Transverse colon (tissue), 4 donors: ENCODE results near the gene FLCN. TPM values are rescaled to one million over a fixed set of nuclear protein-coding genes. Genes with fewer than 3 reads are reported as not detected.

ENCODE experiments used
- DNase-seq: peaks from one replicate; pipeline ENCODE4 v3.0.0-alpha.2; 2019
- H3K27ac ChIP-seq, 4 donors: fragments of 200-600 bp; sonication (generic); 2 replicates each; pipeline ENCODE4 v1.5.1; 2016 to 2018; ENCODE audit warnings: inconsistent platforms in 4 of 4
- H3K27me3 ChIP-seq: fragments of 200-600 bp; sonication (generic); 2 replicates; pipeline ENCODE4 v1.5.1; 2017; ENCODE audit warnings: inconsistent platforms
- H3K36me3 ChIP-seq, 4 donors: fragments of 200-600 bp; sonication (generic); 2 replicates each; pipeline ENCODE4 v1.5.1; 2017 to 2019; ENCODE audit warnings: inconsistent platforms in 4 of 4
- H3K4me1 ChIP-seq, 4 donors: fragments of 200-600 bp; sonication (generic); 2 replicates each; pipeline ENCODE4 v1.5.1; 2017 to 2020; ENCODE audit warnings: inconsistent platforms in 4 of 4
- H3K4me3 ChIP-seq, 4 donors: fragments of 200-600 bp; sonication (generic); 1 replicate in 1 of 4; 2 replicates in 3 of 4; pipeline versions ENCODE4 v1.5.1 to v1.6.1; 2017 to 2019; ENCODE audit warnings: inconsistent platforms in 4 of 4
- H3K9me3 ChIP-seq, 2 donors: fragments of 200-600 bp; sonication (generic); 2 replicates each; pipeline ENCODE4 v1.5.1; 2017 to 2019; ENCODE audit warnings: inconsistent platforms in 2 of 2
- EP300 ChIP-seq: sonication (generic); formaldehyde crosslinking; IDR thresholded peaks from one replicate; pipeline ENCODE4 v1.6.1; 2017; ENCODE audit warnings: antibody characterized with exemption, low read depth
- POLR2A ChIP-seq: fragments of 450-650 bp; IDR thresholded peaks from one replicate; pipeline ENCODE4 v1.6.1; 2016; ENCODE audit warnings: antibody characterized with exemption, mild to moderate bottlenecking, moderate library complexity
- POLR2AphosphoS5 ChIP-seq, 3 donors: sonication (generic); formaldehyde crosslinking; IDR thresholded peaks; one replicate each; pipeline ENCODE4 v1.6.1; 2016; ENCODE audit warnings: antibody characterized with exemption in 3 of 3
- WGBS, 2 donors: methylation state at CpG; one replicate each; pipeline ENCODE4 v1.1.5; 2018; ENCODE audit warnings: low coverage in 1 of 2; 5-methylcytosine and 5-hydroxymethylcytosine counted together
- in situ Hi-C, 4 donors: fragments of 200-750 bp; cut with MboI; loops; one replicate each; pipeline versions ENCODE4 v1.15.0 to v1.15.1; 2017; ENCODE audit warnings: low sequenced_read_pairs in 3 of 4, low pct_ligation_motif_present in 1 of 4, low pct_unique_long_range_greater_than_20kb in 1 of 4
- intact Hi-C: fragments of 100-400 bp; cut with DNase I; formaldehyde crosslinking; loops from one replicate; pipeline ENCODE4 v1.15.1; 2023; ENCODE audit warnings: low total_unique reads
- total RNA-seq, 4 donors: library from RNA; depleted of rRNA; stranded (reverse); fragments of >200 nt; gene quantifications; one replicate each; pipeline ENCODE4 v1.1.0, GENCODE V29; 2016
- TF ChIP-seq, protein P1 (sequence below), 5 experiments: fragments of 200-600 bp in 3 of 5; fragments of 450-650 bp in 2 of 5; sonication (generic) in 3 of 5; IDR thresholded peaks; 1 replicate in 2 of 5; 2 replicates in 3 of 5; pipeline ENCODE4 v1.5.1; 2016 to 2017; ENCODE audit warnings: antibody characterized with exemption in 5 of 5, inconsistent platforms in 3 of 5, mild to moderate bottlenecking in 2 of 5, moderate library complexity in 1 of 5

FLCN gene
- total RNA-seq, 4 donors from 2014 or later: 43.0 to 560 (median 81.1) TPM

DNA sequence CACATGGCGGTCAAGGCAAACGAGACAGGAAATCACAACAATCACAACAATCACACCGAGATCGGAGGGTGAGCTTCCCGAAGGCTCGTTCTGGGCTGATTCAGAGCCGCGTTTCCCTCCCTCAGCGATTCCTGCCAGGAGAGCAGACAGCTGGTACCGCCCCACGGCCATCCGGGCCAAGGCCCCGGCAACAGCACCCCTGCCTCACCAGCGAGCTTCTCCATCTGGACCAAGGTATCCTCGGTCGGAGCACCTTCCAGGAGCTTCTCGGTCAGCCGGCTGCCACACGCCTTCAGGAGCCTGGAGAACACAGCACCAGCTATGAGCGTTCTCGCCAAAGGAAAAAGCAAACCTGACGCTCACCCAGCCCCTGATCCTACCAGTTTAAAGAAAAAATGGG, 15.6 kb downstream of the FLCN start:
- no peaks in the 10 kb centered on the region for H3K9me3 ChIP-seq
- DNase-seq: no peak
- H3K27me3 ChIP-seq: no peaks in the 10 kb centered on the region
- in situ Hi-C loops: no loop called here
- no peak overlapping the region for H3K4me3 ChIP-seq
- H3K4me1 ChIP-seq: no peaks in the 10 kb centered on the region
- H3K36me3 ChIP-seq: peaks cover 0 to 92% (median 37%) of the 10 kb centered on the region in 4 donors
- H3K27ac ChIP-seq: no peak overlapping the region
- intact Hi-C loops: no loop called here
- 97% methylated on average over 22 of the region's 22 CpGs; no CpG with 5 or more reads in 1 of the 2 donors for WGBS, 2 donors
- TF ChIP-seq, protein P1, sequence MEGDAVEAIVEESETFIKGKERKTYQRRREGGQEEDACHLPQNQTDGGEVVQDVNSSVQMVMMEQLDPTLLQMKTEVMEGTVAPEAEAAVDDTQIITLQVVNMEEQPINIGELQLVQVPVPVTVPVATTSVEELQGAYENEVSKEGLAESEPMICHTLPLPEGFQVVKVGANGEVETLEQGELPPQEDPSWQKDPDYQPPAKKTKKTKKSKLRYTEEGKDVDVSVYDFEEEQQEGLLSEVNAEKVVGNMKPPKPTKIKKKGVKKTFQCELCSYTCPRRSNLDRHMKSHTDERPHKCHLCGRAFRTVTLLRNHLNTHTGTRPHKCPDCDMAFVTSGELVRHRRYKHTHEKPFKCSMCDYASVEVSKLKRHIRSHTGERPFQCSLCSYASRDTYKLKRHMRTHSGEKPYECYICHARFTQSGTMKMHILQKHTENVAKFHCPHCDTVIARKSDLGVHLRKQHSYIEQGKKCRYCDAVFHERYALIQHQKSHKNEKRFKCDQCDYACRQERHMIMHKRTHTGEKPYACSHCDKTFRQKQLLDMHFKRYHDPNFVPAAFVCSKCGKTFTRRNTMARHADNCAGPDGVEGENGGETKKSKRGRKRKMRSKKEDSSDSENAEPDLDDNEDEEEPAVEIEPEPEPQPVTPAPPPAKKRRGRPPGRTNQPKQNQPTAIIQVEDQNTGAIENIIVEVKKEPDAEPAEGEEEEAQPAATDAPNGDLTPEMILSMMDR (IDR thresholded peaks at IDR 0.05): no peak
- TF ChIP-seq EP300: no peak
- no peak for TF ChIP-seq POLR2AphosphoS5 (IDR thresholded peaks at IDR 0.05)
- no peak for TF ChIP-seq POLR2A

- DNase-seq: no peak
- intact Hi-C loops: no loop called here
- WGBS, 2 donors: 97 to 100% methylated on average over 3 to 8 of the region's 8 CpGs
- Histone ChIP-seq H3K27ac (no peak overlapping the region), H3K4me1 (no peaks in the 10 kb centered on the region), H3K36me3 (peaks cover 0 to 92% (median 36%) of the 10 kb centered on the region in 4 donors), H3K4me3 (no peak overlapping the region), H3K9me3 (no peaks in the 10 kb centered on the region), H3K27me3 (no peaks in the 10 kb centered on the region)
- in situ Hi-C loops: no loop called here
- TF ChIP-seq POLR2AphosphoS5 (IDR thresholded peaks at IDR 0.05): no peak
- no peak for TF ChIP-seq POLR2A
- TF ChIP-seq, protein P1 (IDR thresholded peaks at IDR 0.05): no peak
- no peak for TF ChIP-seq EP300
Measured at GRCh38 chr17:17220529-17220928, 16.4 kb downstream of the FLCN start.

GRCh38 chr17:17217995-17218394, 19.0 kb downstream of the FLCN start:
- no peaks in the 10 kb centered on the region for H3K27me3 ChIP-seq
- WGBS, 2 donors: 60 to 69% methylated on average over 1 to 3 of the region's 3 CpGs
- intact Hi-C loops: no loop called here
- no peaks in the 10 kb centered on the region for H3K9me3 ChIP-seq
- H3K4me1 ChIP-seq: no peaks in the 10 kb centered on the region
- TF ChIP-seq, protein P1 (IDR thresholded peaks at IDR 0.05): no peak
- TF ChIP-seq EP300: no peak
- no peak overlapping the region for H3K4me3 ChIP-seq
- in situ Hi-C loops: no loop called here
- peaks cover 0 to 82% (median 36%) of the 10 kb centered on the region in 4 donors for H3K36me3 ChIP-seq
- DNase-seq: no peak
- H3K27ac ChIP-seq: no peak overlapping the region

DNA sequence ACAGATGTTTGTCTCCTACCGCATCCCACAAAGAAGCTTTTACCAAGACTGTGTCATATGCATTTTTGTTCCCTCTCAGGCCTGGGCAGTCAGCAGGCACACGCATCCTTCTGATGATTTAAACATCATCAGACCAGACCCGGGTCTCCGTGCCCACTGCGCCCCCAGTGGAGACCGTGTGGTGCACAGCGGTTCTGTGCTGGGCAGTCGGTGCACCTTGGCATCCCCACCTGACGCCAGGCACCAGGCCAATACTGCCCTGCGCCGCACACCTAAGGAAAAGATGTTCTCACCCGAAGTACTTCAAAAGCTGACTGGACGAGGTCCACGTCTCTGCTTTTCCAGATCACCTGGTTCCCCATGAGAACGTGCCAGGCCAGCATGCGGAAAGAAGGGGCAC, 20.2 kb downstream of the FLCN start:
- Histone ChIP-seq H3K4me1 (no peaks in the 10 kb centered on the region), H3K27ac (no peak overlapping the region), H3K4me3 (no peak overlapping the region), H3K9me3 (no peaks in the 10 kb centered on the region), H3K36me3 (peaks cover 0 to 78% (median 38%) of the 10 kb centered on the region in 4 donors), H3K27me3 (no peaks in the 10 kb centered on the region)
- intact Hi-C loops: loop anchor here (1.0 kb wide), 1 partner anchor 18 kb away; no protein-coding TSS in a partner anchor
- TF ChIP-seq POLR2AphosphoS5 (IDR thresholded peaks at IDR 0.05) (no peak), POLR2A (no peak), EP300 (no peak)
- TF ChIP-seq, protein P1 (IDR thresholded peaks at IDR 0.05): no peak
- no peak for DNase-seq
- in situ Hi-C loops: no loop called here
- WGBS, 2 donors: 91% methylated on average over 16 of the region's 16 CpGs; no CpG with 5 or more reads in 1 of the 2 donors
